NCI-H2107 treated with DMSO at 0.1 percent for 48 hours (cell line): ENCODE results near the gene PRKAR1B.

ENCODE experiments used
- DNase-seq: peaks from one replicate; lab custom pipeline; 2025; ENCODE audit not compliant: unreplicated experiment; lab: John Stamatoyannopoulos, UW

The PRKAR1B gene

DNA sequence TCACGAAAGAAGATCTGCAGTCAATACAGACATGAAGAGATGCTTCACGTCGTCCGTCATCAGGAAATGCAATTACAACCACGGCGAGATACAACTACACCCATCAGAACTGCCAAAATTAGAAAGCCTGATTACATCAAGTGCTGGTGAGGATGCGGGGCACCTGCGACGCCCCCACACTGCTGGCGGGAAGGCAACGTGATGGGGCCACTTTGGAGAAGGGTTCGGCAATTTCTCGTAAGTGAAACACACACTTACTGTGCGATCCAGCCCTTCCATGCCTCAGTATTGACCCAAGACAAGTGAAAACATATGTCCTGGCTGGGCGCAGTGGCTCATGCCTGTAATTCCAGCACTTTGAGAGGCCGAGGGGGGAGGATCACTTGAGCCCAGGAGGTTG, 181.6 kb downstream of the PRKAR1B start:
- no peak for DNase-seq

DNA sequence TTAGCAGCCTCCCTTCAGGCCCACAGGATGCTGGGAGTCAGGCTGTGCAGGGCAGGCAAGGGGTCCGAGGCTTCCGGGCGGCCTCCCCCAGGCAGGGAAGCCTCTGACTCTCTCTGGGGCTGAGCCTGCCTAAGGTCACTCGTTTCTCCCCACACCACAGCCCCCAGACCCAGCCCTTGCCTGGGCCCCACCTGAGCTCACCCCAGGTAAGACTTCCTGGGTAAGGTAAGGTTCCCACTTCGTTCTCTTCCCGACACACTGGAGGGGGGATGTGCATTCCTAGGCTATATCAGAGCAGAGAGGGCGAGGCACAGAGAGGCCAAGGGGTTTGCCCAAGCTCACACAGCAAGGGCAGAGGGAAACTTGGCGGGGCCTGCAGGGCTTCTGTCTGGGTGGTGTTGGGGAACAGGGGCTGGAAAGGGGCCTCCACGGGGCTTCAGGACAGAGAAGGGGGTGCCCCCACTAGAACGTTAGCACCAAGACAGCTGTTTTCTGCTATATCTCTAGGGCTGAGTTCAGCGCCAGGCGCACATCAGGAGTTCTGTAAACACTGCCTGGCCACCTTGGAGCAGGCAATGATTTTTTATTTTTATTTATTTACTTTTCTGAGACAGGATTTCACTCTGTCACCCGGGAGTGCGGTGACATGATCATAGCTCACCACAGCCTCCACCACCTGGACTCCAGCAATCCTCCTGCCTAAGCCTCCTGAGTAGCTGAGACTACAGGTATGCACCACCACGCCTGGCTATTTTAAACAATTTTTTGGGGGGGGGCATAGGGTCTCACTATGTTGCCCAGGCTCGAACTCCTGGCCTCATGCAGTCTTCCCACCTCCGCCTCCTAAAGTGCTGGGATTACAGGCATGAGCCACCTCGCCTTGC, 182.5 kb downstream of the PRKAR1B start:
- DNase-seq = no peak

DNA sequence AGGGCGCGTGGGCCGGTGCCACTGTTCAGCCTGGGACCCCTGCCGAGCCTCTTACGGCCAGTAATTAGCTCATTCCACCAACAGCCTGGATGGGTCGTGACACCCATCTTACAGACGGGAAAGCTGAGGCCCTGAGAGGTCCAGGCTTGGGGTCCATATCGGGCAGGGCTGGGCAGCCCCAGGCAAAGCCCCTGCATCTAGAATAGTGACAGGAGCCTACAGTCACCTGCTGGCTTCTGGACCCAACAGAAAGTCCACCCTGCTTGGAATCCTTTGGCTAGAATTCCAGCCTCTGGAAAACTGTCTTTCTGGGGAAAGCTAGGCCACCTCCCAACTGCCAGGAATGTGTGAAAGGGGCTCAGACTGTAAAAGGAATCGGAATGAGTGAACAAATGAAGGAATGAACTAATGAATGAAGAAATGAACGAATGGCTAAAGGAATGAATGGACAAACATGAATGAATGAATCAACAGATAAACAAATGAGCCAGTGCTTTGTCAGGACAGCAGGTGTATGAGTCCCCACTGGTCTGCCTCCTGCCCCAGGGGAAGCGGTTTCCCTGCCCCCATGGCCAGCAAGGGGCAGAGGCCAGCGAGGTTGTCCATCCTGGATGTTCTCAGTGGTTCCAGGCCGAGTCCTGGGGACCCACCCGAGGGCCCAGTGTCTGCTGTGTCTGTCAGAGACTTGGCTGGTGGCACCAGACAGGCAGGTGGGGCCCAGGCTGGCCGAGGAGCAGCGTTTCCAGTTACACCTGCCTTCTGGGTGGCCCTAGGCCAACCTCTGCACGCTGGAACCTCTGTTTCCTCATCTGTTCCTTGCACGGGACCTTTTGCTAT, 183.4 kb downstream of the PRKAR1B start:
- no peak for DNase-seq

DNA sequence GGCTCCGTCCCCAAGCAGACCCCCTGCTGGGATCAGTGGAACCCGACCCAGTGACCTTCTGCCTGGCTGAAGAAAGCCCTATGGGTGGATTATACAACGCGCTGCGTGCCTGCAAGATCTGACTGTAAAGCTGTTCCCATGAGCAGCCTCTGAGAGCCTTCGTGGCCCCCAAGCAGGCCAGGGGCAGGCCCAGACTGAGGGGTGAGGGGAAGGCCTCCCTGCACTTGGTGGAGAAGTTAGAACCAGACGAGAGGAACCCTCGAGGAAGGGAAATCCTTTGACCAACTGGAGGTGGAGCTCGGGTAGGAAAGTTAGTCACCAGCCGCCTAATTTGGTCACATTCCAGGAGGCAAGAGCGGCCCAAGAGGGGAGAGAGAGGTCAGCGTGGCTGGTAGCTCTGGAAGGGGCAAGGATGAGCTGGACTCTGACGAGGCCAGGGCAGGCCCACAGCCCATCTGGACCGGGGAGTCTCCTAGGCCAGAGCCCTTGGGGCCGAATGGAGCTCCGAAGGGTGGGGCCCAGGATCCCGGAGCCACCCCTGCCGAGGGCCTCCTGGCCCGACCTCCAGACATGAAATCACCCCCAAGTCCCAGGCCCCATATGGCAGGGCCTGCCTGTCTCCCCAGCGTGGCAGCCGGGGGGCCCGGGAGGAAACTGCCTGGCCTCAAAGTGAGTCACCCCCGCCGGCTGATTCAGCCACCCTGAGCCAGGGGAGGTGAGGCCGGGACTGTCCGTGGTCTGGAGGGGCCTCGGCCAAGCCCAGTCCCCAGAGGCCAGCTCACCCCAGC, 184.2 kb downstream of the PRKAR1B start:
- DNase-seq = no peak

DNA sequence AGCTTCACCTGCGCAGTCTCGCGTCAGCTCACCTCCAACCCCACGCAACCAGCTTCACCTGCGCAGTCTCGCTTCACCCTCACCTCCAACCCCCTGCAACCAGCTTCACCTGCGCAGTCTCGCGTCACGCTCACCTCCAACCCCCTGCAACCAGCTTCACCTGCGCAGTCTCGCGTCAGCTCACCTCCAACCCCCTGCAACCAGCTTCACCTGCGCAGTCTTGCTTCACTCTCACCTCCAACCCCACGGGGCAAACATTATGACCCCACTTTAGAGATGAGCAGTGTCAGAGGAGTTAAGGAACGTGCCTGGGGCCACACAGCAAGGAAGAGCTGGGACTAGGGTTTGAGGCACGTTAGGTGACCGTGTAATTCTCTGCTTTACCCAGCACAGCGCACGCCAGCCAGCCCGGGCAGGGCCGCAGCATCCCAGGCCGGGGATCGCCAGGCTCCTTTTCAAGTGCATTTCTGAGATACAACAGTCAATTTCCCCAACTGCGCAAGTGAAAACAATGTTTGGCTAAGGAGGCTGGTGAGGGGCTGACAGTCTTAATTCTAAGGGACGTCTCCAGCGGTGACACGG, 184.9 kb downstream of the PRKAR1B start:
- no peak for DNase-seq

DNA sequence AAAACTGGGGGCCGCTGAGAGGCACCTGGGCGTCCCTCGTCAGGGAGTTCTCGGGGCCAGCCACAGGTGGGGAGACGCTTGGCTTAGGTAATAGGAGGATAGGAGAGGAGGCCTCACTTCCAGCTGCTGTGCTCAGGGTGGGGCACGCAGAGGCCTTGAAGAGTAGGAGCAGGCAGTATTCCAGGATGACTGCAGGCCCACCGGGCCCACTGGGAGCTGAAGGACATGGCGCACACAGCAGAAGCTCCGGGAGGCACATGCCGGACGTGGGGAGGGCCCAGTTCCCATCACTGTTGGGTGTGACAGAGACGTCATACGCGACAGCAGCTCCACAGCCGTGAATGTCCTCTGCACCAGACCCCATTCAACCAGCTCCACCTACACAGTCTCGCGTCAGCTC, 185.4 kb downstream of the PRKAR1B start:
- no peak for DNase-seq

DNA sequence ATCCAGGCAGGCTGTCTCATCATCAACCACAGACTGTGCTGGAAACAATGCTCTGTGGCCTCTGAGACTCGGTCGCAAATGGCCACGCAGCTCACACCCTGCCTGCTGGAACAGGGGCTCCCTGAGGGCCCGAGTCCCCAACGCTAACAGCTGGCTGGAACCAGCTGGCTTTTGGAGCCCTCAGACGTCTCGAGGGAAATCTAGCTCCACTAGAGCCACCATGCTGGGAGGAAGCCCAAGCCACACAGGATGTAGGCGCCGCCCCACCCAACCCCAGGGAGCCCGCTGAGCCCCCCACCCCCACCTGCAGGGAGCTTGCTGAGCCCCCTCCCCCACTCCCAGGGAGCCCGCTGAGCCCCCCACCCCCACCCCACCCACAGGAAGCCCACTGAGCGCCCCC, 186.1 kb downstream of the PRKAR1B start:
- no peak for DNase-seq

DNA sequence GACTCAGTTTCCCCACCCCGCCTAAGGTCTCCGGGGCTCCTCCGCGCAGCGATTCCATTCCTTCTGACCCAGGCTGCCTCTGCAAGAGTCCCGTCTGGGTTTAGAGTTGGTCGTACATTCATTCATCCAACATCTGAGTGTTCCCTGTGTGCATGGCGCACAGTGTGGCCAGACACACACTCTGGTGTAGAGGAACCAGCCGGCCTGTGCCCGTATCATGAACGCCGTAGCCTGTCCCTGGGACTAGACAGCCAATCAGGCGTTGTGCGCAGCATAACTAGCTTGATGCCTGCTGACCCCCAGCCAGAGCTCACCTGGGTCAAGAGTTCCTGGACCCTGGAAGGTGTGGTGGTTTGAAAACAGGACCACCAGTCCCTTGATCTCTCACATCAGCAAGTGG, 186.5 kb downstream of the PRKAR1B start:
- no peak for DNase-seq

DNA sequence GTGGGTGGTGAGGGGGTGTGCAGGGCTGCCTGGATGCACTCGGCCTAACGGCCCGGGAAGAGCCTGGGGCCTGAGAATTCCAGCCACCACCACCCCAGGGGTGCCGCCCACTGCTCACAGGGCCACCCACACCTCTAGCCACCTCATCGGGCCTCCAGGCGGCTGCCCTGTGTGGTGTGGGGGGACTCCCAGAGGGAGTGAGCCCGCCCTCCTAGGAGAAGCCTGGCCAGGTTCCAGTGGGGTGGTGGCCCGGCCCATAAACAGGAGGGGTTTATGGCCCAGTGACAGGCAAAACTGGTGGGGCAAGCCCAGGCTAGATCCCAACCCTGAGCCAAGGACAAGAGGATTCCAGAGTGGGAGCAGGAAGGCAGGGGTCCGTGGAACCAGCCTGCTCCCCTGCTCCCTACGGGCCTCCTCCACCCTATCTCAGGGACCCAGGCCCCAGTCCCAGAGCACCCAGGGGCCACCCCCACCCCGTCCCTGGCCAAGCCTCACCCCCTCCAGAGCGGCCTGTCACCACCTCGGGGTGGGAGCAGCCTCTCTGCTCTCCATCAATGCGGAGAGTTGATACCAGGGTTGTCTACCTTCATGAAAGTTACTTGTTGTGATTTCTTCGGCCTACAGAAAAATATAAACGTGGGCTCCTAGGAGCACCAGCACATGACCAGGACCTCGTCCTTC, 187.2 kb downstream of the PRKAR1B start:
- DNase-seq = no peak

DNA sequence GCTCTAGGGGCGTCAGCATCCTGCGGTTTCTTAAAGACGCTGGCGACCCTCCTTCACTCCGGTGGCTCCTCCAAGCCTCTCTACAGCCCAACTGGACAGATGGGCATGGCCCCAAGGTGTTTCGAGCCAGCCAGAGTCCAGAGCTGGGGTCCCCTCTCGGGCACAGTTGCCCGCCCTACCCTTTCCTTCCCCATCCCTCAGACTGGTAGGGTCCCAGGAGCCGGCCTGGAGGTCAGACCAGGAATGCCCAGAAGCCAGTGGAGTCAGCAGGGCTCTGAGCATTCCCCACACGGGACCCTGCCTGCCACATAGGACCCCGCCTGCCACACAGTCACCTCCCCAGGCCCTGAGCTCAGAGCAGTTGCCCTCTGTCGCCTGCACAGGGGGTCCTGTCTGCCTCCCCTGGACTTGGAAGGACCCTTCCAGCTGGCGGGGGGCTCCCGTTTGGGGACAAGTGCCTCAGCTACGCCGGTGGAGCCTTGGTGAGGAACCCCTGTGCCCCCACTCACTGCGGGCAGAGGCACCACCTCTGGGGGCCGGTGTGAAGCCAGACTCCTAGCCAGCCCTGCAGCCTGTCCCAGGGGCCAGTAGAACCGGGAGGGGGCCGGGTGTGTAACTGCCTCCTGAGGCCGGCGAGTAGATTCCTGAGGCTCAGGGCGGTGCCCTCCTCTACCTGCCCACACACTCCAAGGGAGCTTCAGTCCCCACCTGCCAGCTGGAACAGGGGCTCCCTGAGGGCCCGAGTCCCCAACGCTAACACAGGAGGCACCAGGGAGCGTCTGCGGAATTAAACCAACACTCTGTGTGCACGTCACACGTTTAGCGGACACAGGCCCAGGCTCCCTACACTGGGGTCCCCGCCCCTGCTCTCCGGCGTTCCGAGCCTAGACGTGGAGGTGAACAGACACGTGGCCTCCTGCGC, 188.1 kb downstream of the PRKAR1B start:
- DNase-seq = no peak

DNA sequence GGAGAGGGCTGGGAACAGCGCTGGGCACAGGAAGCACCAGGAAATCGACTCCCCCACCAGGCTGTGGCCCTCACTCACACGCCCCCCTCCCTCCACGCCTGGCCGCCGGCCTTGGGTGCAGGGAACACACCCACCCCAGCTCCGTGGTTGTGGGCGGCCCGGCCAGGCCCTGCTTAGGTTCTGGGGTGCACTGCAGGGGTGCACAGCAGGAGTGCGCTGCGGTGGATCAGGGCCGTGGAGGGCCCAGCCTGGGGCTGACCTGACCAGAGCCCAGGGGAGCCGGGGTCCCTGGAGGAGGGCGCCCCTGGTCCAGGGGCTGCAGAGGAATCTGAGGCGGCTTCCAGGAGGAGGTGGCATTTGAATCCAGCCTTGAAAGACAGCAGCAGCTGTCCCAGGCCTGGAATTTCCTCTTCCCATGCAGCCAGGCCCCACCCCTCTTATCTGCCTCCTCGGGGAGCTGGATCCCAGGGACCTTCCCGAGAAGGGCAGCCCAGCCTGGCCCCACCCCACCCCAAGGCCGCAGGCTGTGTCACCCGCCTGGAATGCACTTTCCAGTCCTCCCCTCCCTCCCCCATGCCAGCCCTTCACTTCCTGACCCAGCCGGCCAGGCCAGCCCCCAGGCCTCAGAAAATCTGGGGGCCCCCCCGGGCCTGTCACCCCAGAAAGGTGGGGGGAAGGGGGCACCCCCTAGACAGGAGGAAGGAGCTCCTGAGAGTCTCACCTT, 189.0 kb downstream of the PRKAR1B start:
- no peak for DNase-seq

DNA sequence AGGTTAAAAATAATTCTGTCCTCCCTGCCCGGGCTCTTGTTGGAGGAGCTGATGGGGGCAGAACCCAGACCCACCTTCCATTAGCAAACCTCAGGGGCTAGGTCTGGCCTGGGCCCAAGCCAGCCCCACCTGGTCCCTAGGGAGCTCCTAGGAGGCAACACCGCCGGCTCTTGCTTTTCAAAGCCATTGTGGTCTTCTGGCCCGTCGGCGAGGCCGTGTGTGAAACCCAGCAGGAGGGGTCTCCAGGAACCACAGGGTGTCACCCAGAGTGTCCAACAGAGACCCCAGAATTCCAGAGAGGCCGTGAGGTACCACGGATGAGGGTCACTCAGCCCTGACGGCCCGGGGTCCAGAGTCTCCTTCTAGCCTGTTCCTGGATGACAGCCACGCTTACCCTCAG, 190.8 kb downstream of the PRKAR1B start:
- DNase-seq = no peak

DNA sequence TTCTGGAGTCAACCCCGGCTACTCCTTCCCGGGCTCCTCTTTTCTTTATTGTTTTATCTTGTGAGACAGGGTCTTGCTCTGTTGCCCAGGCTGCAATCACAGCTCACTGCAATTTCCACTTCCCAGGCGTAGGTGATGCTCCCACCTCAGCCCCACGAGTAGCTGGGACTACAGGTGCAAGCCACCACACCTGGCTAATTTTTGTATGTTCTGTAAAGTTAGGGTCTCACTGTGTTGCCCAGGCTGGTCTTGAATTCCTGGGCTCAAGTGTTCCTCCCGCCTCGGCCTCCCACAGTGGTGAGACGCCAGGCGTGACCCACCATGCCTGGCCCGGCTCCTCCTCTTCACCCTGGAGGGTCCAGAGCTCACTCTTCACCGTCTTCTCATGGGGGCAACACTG, 192.1 kb downstream of the PRKAR1B start:
- no peak for DNase-seq

DNA sequence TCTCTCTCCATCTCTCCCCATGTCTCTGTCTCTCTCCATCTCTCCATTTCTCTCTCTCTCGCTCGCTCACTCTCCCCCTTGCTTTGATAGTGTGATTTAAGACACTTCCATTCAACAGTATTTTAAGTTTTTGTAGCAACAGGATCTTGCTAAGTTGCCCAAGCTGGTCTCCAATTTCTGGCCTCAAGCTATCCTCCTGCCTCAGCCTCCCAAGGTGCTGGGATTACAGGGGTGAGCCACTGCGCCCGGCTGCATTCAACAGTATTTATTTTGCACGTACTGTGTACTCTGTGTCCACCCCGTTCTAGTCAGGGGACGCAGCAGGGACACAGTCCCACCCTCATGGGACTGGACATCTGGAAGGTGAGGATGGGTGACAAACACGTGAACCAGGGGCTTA, 193.0 kb downstream of the PRKAR1B start:
- DNase-seq = no peak

DNA sequence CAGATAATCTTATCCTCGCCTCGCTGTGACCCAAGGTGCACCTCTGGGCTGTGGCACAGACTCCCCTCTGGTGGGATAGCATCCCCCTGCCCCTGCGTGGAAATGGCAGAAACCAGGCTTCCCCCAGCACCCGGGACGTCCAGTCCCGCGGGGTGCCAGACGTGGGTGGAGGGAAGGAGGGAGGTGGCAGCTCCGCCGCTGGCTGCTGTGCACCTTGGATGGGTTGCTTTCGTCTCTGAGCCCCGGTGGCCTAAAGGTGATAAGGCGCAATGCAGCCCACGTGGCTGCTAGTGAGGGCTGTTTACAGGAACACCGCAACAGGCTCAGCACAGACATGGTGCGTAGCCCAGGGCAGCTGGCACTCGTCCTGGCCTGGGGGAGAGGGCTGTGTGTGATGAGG, 193.8 kb downstream of the PRKAR1B start:
- no peak for DNase-seq

DNA sequence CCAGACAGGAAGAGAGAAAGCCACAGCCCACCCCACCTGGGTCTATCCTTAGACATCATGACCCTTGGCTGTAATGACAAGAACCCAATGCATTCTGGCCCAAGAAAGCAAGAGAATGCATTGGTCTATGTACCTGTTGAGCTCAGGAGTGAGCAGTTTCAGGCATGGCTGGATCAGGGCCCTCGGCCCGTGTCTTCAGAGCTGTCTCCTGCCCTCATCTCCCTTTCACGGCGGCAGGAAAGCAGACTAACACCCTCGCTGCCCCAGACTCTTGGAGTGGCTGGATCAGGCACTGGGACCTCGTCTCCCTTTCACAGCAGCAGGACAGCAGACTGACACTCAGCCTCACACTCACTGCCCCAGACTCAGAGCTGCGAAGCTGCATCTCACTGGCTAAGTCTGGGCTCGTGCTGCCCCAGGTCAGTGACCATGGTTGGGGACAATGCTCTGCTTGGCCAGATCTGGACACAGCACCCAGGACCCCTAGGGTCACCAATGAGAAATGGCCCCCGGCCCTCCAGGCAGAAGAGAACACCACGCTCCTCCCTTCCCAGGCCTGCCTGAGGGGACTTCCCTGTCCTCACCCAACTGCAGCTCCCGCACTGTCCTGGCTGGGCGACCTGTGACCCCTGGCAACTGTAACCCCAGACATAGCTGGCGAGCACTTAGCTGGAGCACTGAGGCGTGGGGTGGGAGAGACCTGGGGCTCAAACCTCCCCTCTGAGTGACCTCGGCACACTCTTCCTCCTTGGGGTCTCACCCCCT, 194.5 kb downstream of the PRKAR1B start:
- DNase-seq = no peak

DNA sequence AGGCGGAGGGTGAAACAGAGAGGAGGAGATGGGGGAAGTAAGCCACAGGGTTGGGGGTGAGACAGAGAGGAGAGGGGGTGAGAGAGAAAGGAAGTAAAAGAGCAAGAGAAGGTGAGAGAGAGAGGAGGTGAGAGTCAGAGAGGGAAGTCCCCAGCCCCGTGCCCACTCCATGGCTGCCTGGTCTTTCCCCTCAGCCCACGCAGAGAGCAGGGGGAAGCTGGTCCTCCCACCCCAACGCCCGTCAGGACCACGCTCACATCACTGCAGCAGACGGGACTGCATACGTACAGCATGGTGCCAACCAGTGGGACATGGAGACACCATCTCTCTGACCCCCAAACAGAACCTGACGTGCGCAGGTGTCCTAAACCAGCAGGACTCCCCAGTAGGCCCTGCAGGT, 195.3 kb downstream of the PRKAR1B start:
- no peak for DNase-seq

DNA sequence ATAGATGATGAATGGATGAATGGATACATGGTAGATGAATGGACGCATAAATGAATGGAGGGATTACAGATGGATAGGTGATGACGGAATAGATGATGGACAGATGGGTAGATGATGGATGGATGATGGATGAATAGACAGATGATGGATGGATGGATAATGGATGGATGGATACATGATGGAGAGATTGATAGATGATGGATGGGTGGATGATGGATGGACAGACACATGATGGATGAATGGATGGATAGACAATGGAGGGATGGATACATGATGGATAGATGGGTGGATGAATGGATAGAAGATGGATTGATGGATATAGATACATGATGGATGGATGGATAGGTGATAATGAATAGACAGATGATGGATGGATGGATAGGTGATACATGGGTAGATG, 198.6 kb downstream of the PRKAR1B start:
- DNase-seq = no peak
